Measurements from ENCODE around the gene IDUA. TPM values are rescaled to one million over a fixed set of nuclear protein-coding genes. Genes with fewer than 3 reads are reported as not detected.

Gene IDUA
- total and polyA plus RNA-seq, 12 donors, result 4.6 to 13.3 (median 8.7) TPM

DNA sequence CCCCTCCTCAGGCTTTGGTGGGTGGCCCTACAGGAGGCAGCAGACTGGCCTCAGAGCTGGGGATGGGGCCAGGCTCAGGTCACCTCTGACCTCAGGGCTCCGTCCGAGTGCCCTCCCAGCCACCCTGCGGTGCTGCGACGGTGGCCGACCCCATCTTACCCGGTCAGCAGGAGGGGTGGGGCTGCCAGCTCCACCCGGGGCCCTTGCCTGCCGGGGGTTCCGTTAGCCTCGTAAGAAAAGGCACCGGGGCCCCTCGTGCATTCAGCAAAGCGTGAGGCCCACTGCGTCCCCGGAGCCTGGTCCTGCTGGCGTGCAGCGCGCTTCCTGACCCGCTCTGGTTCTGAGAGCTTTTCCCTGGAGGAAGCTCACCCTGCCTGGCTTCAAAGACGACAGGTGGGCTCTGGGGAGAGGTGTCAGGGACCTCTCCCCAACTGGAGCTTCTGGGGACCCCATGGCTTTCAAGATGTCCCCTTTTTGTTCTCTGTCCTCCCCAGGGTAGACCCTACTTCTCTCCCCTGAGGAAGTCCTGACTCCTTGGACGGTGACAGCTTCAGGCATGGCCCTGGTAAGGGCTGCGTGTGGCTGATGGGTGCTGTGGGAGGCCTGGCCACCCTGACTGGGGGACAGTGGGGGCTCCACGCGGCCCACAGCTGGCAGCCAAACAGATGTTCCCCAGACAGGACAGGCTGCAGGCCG lies 40.5 kb downstream of the IDUA start:
- no peak overlapping the region for H3K4me3 ChIP-seq
- peaks cover 0 to 15% (median 0%) of the 10 kb centered on the region in 9 donors for H3K36me3 ChIP-seq

DNA sequence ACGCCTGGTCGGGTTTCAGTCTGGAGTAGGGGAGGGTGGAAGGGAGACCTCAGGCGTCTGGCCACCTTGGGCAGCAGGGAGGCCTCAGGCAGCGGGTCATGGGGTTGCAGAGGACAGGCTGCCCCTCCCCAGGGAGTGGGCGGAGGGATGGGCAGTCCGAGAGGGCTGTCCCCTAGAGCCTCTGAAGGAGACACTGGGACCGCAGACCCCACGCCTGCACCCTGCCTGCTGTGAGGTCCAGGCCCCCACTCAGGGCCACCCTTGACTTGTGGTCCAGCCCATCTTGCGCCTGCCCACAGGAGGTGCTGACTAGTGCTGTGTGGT lies 41.0 kb downstream of the IDUA start:
- no peak for DNase-seq
- 64 to 69% methylated on average over 9 of the region's 9 CpGs for WGBS, 2 donors
- peaks cover 0 to 32% (median 24%) of the 10 kb centered on the region in 7 donors for H3K27me3 ChIP-seq
- H3K27ac ChIP-seq, result no peak overlapping the region
- TF ChIP-seq, protein P1, sequence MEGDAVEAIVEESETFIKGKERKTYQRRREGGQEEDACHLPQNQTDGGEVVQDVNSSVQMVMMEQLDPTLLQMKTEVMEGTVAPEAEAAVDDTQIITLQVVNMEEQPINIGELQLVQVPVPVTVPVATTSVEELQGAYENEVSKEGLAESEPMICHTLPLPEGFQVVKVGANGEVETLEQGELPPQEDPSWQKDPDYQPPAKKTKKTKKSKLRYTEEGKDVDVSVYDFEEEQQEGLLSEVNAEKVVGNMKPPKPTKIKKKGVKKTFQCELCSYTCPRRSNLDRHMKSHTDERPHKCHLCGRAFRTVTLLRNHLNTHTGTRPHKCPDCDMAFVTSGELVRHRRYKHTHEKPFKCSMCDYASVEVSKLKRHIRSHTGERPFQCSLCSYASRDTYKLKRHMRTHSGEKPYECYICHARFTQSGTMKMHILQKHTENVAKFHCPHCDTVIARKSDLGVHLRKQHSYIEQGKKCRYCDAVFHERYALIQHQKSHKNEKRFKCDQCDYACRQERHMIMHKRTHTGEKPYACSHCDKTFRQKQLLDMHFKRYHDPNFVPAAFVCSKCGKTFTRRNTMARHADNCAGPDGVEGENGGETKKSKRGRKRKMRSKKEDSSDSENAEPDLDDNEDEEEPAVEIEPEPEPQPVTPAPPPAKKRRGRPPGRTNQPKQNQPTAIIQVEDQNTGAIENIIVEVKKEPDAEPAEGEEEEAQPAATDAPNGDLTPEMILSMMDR (IDR thresholded peaks at IDR 0.05), result no peak
- no peak overlapping the region for H3K4me3 ChIP-seq
- intact Hi-C loops (cut with DNase I), result no loop called here
- no peak for ATAC-seq
- H3K36me3 ChIP-seq, result peaks cover 0 to 15% (median 0%) of the 10 kb centered on the region in 9 donors
- peaks cover 0 to 8% (median 0%) of the 10 kb centered on the region in 9 donors for H3K4me1 ChIP-seq
- no peaks in the 10 kb centered on the region for H3K9me3 ChIP-seq

More for the DNA sequence above, 40.5 kb downstream of the IDUA start:
- 72 to 73% methylated on average over 26 of the region's 26 CpGs for WGBS, 2 donors
- ATAC-seq (no peak), DNase-seq (no peak)
- Histone ChIP-seq H3K9me3 (no peaks in the 10 kb centered on the region), H3K4me1 (peaks cover 0 to 8% (median 0%) of the 10 kb centered on the region in 9 donors), H3K27me3 (peaks cover 0 to 27% (median 19%) of the 10 kb centered on the region in 7 donors), H3K27ac (no peak overlapping the region)
- intact Hi-C loops (cut with DNase I), result no loop called here
- TF ChIP-seq, protein P1 (IDR thresholded peaks at IDR 0.05), result no peak

DNA sequence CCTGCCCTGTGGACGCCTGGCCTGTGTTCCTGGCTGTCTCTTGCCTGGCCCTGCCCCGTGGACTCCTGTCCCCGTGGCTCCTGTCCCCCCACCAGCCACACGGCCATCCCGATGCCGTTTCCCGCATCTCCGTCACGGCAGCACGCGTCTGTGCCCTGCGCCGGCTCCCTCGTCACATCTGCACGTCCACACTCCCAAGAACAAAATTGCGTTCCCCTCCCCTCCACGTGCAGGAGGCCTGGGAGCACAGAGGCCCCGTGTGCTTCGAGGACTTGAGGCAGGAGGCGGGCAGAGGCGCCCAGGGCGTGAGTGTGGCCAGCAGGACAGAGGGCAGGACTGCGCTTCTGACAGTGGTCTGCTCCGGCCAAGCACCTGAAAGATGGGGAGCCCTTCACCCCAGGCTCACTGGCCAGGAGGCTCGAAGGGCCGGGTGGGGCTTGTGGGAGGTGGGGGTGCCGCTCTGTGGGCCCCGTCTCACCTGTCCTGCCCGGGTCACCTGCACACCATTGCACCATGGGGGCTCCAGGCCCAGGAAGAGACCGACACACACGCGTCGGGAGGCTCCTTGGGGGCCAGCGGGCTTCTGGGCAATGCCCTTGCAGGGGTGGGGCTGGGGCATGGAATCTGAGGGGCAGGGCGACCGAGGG lies 41.9 kb downstream of the IDUA start:
- Histone ChIP-seq H3K4me3 (no peak overlapping the region), H3K27ac (no peak overlapping the region), H3K36me3 (peaks cover 0 to 15% (median 0%) of the 10 kb centered on the region in 9 donors), H3K4me1 (peaks cover 0 to 12% (median 0%) of the 10 kb centered on the region in 9 donors), H3K27me3 (peaks cover 0 to 40% (median 32%) of the 10 kb centered on the region in 7 donors), H3K9me3 (no peaks in the 10 kb centered on the region)
- WGBS, 2 donors, result 82 to 85% methylated on average over 36 of the region's 36 CpGs
- no peak for ATAC-seq
- intact Hi-C loops (cut with DNase I), result no loop called here
- TF ChIP-seq, protein P1 (IDR thresholded peaks at IDR 0.05), result no peak
- no peak for DNase-seq

DNA sequence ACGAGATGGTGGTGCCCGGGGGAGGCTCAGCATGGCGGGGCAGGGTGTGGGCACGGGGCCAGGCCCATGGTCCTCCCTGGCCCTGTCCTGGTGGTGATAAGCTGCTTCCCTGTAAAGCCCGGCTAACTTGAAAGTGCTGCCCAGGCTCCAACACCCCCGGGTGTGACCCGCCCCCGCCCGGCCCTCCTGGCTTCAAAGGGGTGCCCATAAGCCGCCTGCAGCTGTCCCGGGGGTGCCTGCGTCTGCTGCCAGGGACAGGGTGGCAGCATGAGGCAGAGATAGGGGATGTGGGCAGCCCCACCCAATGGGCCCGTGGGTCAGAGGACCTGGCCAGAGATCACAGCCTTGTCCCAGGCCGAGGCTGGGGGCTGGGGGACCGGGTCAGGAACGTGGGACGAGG lies 42.7 kb downstream of the IDUA start:
- TF ChIP-seq, protein P1 (IDR thresholded peaks at IDR 0.05), result no peak
- WGBS, 2 donors, result 54 to 65% methylated on average over 16 to 17 of the region's 17 CpGs
- ATAC-seq (no peak), DNase-seq (no peak)
- H3K9me3 ChIP-seq, result no peaks in the 10 kb centered on the region
- no peak overlapping the region for H3K4me3 ChIP-seq
- no peak overlapping the region for H3K27ac ChIP-seq
- peaks cover 0 to 44% (median 38%) of the 10 kb centered on the region in 7 donors for H3K27me3 ChIP-seq
- H3K36me3 ChIP-seq, result peaks cover 0 to 11% (median 0%) of the 10 kb centered on the region in 9 donors
- intact Hi-C loops (cut with DNase I), result no loop called here
- peaks cover 0 to 18% (median 0%) of the 10 kb centered on the region in 9 donors for H3K4me1 ChIP-seq
